DOHH2 (cell line): Measurements from ENCODE around the gene TCF15.

Source experiments
- H3F3A ChIP-seq: fragments of 200-600 bp; sonication (generic), shearing (Covaris generic); 2 replicates; pipeline ENCODE4 v1.6.0; 2016; ENCODE audit warnings: antibody characterized with exemption, mild to moderate bottlenecking; ENCODE audit not compliant: control insufficient read depth, insufficient read depth
- H3K27ac ChIP-seq: fragments of 200-600 bp; sonication (generic); 2 replicates; pipeline ENCODE4 v1.5.1; 2014; ENCODE audit warnings: low read depth, mild to moderate bottlenecking, low read length, moderate library complexity
- H3K27me3 ChIP-seq: fragments of 200-600 bp; sonication (generic); 2 replicates; pipeline ENCODE4 v1.6.1; 2014; ENCODE audit warnings: mild to moderate bottlenecking, low read length, mixed read lengths; ENCODE audit not compliant: control insufficient read depth
- H3K36me3 ChIP-seq: fragments of 200-600 bp; sonication (generic); 2 replicates; pipeline ENCODE4 v1.6.1; 2014; ENCODE audit warnings: mild to moderate bottlenecking, low read length, moderate library complexity, mixed read lengths; ENCODE audit not compliant: control insufficient read depth
- H3K4me1 ChIP-seq: fragments of 200-600 bp; sonication (generic); 2 replicates; pipeline ENCODE4 v1.6.1; 2014; ENCODE audit warnings: mild to moderate bottlenecking, low read length, mixed read lengths; ENCODE audit not compliant: control insufficient read depth
- H3K4me2 ChIP-seq: fragments of 200-600 bp; sonication (generic); 2 replicates; pipeline ENCODE4 v1.6.0; 2014; ENCODE audit warnings: mild to moderate bottlenecking, low read length, moderate library complexity
- H3K4me3 ChIP-seq: fragments of 200-600 bp; sonication (generic); 2 replicates; pipeline ENCODE4 v1.5.1; 2014; ENCODE audit warnings: mild to moderate bottlenecking, low read length, mixed read lengths
- H3K79me2 ChIP-seq: fragments of 200-600 bp; sonication (generic); 2 replicates; pipeline ENCODE4 v1.6.1; 2014; ENCODE audit warnings: mild to moderate bottlenecking, low read length, mixed read lengths; ENCODE audit not compliant: control insufficient read depth
- H3K9me2 ChIP-seq: fragments of 200-600 bp; sonication (generic); replicated peaks from 2 replicates; pipeline ENCODE4 v1.6.1; 2014; ENCODE audit warnings: mild to moderate bottlenecking, low read length, mixed read lengths; ENCODE audit not compliant: control insufficient read depth
- H3K9me3 ChIP-seq: fragments of 200-600 bp; sonication (generic); 2 replicates; pipeline ENCODE4 v1.6.1; 2014; ENCODE audit warnings: antibody characterized with exemption, low read length, mixed read lengths; ENCODE audit not compliant: control insufficient read depth, insufficient read depth
- H4K20me1 ChIP-seq: fragments of 200-600 bp; sonication (generic); 2 replicates; pipeline ENCODE4 v1.6.0; 2014; ENCODE audit warnings: low read depth, mild to moderate bottlenecking, antibody characterized with exemption, low read length, moderate library complexity; ENCODE audit not compliant: control insufficient read depth, insufficient read depth
- CTCF ChIP-seq: fragments of 200-600 bp; sonication (generic); IDR thresholded peaks from one replicate; pipeline ENCODE4 v1.5.1; 2014; ENCODE audit warnings: antibody characterized with exemption, mild to moderate bottlenecking, low read depth, low read length; ENCODE audit not compliant: poor library complexity, severe bottlenecking
- EZH2phosphoT487 ChIP-seq: fragments of 200-600 bp; sonication (generic); IDR thresholded peaks from 2 replicates; pipeline ENCODE4 v1.6.1; 2017; ENCODE audit warnings: borderline replicate concordance, mild to moderate bottlenecking, antibody characterized with exemption, low read length, moderate library complexity, mixed read lengths

TCF15 gene

GRCh38 chr20:597560-597959 is 12.5 kb downstream of the TCF15 start:
- Histone ChIP-seq H3F3A (no peaks in the 10 kb centered on the region), H3K4me3 (no peak overlapping the region), H3K27me3 (no peaks in the 10 kb centered on the region), H3K4me1 (no peaks in the 10 kb centered on the region), H3K9me3 (no peaks in the 10 kb centered on the region), H3K27ac (no peak overlapping the region), H3K79me2 (no peaks in the 10 kb centered on the region), H4K20me1 (no peaks in the 10 kb centered on the region), H3K9me2 (no peaks in the 10 kb centered on the region), H3K4me2 (no peak overlapping the region), H3K36me3 (no peaks in the 10 kb centered on the region)
- TF ChIP-seq CTCF, result no peak
- no peak for TF ChIP-seq EZH2phosphoT487

GRCh38 chr20:595330-596308 is 14.5 kb downstream of the TCF15 start:
- TF ChIP-seq CTCF, result no peak
- TF ChIP-seq EZH2phosphoT487, result no peak

GRCh38 chr20:592506-592905 is 17.6 kb downstream of the TCF15 start:
- Histone ChIP-seq H3K4me2 (no peak overlapping the region), H3K4me3 (no peak overlapping the region), H3K36me3 (no peaks in the 10 kb centered on the region), H3K9me3 (no peaks in the 10 kb centered on the region), H3K79me2 (no peaks in the 10 kb centered on the region), H3K9me2 (no peaks in the 10 kb centered on the region), H3K4me1 (peaks cover 7% of the 10 kb centered on the region), H3K27me3 (no peaks in the 10 kb centered on the region; the same call in none of the 2 replicates), H3K27ac (no peak overlapping the region), H3F3A (no peaks in the 10 kb centered on the region), H4K20me1 (no peaks in the 10 kb centered on the region)
- TF ChIP-seq CTCF (no peak), EZH2phosphoT487 (no peak)

More at GRCh38 chr20:595330-596308, 14.5 kb downstream of the TCF15 start:
- H3F3A ChIP-seq, result no peaks in the 10 kb centered on the region
- H3K27me3 ChIP-seq, result no peaks in the 10 kb centered on the region; the same call in 1 of the 2 replicates
- no peaks in the 10 kb centered on the region for H3K79me2 ChIP-seq
- H4K20me1 ChIP-seq, result no peaks in the 10 kb centered on the region
- H3K4me2 ChIP-seq, result no peak overlapping the region
- no peaks in the 10 kb centered on the region for H3K9me3 ChIP-seq
- H3K36me3 ChIP-seq, result no peaks in the 10 kb centered on the region
- H3K4me1 ChIP-seq, result no peaks in the 10 kb centered on the region
- no peaks in the 10 kb centered on the region for H3K9me2 ChIP-seq
- no peak overlapping the region for H3K4me3 ChIP-seq
- no peak overlapping the region for H3K27ac ChIP-seq
